ENCODE results near the gene PHKG1.

DNA sequence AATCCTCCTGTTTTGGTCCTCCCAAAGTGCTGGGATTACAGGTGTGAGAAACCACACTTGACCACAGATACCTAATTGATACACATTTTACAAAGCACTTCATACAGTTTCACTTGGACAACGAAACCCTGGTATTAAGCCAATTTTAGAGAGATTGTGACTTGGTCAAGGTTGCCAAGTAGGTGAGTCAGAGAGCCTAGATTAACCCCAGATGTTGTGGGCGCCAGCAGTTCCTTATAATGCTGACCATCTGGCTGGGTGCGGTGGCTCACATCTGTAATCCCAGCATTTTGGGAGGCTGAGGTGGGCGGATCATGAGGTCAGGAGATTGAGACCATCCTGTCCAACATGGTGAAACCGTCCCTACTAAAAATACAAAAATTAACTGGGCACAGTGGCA lies 4.9 kb upstream of the PHKG1 start:
- TF ChIP-seq BHLHE40 (IDR thresholded peaks at IDR 0.05; ENCODE audit: borderline replicate concordance) (no peak), HDGF (IDR thresholded peaks at IDR 0.05; ENCODE audit: borderline replicate concordance) (no peak), NFRKB (IDR thresholded peaks at IDR 0.05) (no peak), L3MBTL2 (conservative IDR thresholded peaks at IDR 0.05) (no peak), FOXM1 (IDR thresholded peaks at IDR 0.05; ENCODE audit: borderline replicate concordance) (no peak), ARNT (IDR thresholded peaks at IDR 0.05) (no peak), ZNF384 (IDR thresholded peaks at IDR 0.05) (no peak), ELF4 (IDR thresholded peaks at IDR 0.05) (no peak), TARDBP (IDR thresholded peaks at IDR 0.05) (no peak), FOXK2 (IDR thresholded peaks at IDR 0.05) (no peak), SP1 (IDR thresholded peaks at IDR 0.05) (no peak)
- TF ChIP-seq, protein P1, sequence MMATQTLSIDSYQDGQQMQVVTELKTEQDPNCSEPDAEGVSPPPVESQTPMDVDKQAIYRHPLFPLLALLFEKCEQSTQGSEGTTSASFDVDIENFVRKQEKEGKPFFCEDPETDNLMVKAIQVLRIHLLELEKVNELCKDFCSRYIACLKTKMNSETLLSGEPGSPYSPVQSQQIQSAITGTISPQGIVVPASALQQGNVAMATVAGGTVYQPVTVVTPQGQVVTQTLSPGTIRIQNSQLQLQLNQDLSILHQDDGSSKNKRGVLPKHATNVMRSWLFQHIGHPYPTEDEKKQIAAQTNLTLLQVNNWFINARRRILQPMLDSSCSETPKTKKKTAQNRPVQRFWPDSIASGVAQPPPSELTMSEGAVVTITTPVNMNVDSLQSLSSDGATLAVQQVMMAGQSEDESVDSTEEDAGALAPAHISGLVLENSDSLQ (IDR thresholded peaks at IDR 0.05), result no peak
